ENCODE results near the gene HYDIN.

DNA sequence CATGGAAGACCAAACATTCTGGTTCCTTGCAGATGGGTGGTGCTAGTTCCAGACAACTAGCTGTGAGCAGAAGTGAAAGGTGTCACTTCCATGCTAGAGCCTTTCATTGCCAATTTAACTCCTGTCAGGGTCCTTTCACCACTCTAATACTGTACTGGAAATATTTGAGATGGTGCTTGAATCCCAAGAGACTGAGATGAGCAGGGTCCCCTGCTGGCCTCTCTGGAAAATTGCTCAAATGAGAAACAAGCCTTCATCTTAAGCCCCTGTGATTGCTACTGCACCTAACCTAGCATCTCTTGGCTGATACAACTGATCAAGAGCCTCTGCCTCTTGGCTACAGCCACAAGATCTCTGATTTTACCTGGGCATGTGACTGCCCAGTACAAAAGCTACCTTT, 422.2 kb downstream of the HYDIN start:
- TF ChIP-seq TAF1 (IDR thresholded peaks at IDR 0.05; ENCODE audit: low read depth) (no peak), POLR2AphosphoS5 (IDR thresholded peaks at IDR 0.05) (no peak), EZH2 (IDR thresholded peaks at IDR 0.05; ENCODE audit: borderline replicate concordance, insufficient read depth, low read length, poor library complexity, severe bottlenecking) (no peak), RAD21 (conservative IDR thresholded peaks at IDR 0.05) (no peak), MXI1 (conservative IDR thresholded peaks at IDR 0.05; ENCODE audit: poor library complexity, severe bottlenecking) (no peak), SMC3 (conservative IDR thresholded peaks at IDR 0.05; ENCODE audit: poor library complexity) (no peak)
- TF ChIP-seq, protein P1, sequence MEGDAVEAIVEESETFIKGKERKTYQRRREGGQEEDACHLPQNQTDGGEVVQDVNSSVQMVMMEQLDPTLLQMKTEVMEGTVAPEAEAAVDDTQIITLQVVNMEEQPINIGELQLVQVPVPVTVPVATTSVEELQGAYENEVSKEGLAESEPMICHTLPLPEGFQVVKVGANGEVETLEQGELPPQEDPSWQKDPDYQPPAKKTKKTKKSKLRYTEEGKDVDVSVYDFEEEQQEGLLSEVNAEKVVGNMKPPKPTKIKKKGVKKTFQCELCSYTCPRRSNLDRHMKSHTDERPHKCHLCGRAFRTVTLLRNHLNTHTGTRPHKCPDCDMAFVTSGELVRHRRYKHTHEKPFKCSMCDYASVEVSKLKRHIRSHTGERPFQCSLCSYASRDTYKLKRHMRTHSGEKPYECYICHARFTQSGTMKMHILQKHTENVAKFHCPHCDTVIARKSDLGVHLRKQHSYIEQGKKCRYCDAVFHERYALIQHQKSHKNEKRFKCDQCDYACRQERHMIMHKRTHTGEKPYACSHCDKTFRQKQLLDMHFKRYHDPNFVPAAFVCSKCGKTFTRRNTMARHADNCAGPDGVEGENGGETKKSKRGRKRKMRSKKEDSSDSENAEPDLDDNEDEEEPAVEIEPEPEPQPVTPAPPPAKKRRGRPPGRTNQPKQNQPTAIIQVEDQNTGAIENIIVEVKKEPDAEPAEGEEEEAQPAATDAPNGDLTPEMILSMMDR (IDR thresholded peaks at IDR 0.05; ENCODE audit: poor library complexity, severe bottlenecking) = no peak
